ENCODE results near the gene ARHGAP28.

Gene ARHGAP28

GRCh38 chr18:6733758-6734157 lies 4.2 kb downstream of the ARHGAP28 start:
- no peak for DNase-seq (ENCODE audit: low read depth)

DNA sequence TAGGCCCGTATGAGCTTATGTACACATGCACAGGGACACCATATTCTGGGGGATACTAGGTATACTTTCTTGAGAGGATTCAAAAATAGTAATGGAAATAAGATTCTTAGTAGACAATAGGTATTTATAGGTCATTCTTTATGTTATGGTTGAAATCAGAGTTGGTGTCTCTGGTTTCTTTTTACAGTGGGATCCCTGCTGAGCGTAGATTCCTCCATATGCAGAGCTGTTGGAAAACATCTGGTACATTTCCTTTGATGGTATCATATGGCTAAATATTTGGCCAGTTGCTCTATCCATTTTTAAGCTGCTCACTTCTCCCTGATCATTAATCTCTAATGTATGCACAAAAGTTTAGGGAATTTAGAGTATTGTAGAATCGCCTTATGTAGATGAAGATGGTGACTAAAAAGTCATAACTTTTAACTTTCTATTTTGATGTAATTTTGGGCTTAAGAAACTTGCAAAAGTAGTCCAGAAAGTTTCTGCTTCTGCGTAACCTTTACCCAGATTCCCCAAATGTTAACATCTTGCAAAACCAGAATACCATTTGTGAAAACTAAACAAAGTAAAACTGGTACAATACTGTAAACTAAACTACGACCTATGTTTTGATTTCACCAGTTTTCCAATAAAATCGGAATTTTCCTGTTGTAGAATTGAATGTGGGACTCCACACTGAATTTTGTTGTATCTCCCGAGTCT lies 5.4 kb downstream of the ARHGAP28 start:
- no peak for DNase-seq (ENCODE audit: low read depth)

GRCh38 chr18:6737833-6738232 lies 8.3 kb downstream of the ARHGAP28 start:
- no peak for DNase-seq (ENCODE audit: low read depth)

GRCh38 chr18:6738622-6739021 lies 9.1 kb downstream of the ARHGAP28 start:
- no peak for DNase-seq (ENCODE audit: low read depth)

- DNase-seq (ENCODE audit: low read depth), result no peak
Observed at GRCh38 chr18:6741232-6741663, 11.7 kb downstream of the ARHGAP28 start.

GRCh38 chr18:6741786-6742185 lies 12.3 kb downstream of the ARHGAP28 start:
- no peak for DNase-seq (ENCODE audit: low read depth)

- DNase-seq (ENCODE audit: low read depth), result no peak
Observed at GRCh38 chr18:6743999-6744398, 14.5 kb downstream of the ARHGAP28 start.

- no peak for DNase-seq (ENCODE audit: low read depth)
Observed at GRCh38 chr18:6744816-6745455, 15.4 kb downstream of the ARHGAP28 start.

DNA sequence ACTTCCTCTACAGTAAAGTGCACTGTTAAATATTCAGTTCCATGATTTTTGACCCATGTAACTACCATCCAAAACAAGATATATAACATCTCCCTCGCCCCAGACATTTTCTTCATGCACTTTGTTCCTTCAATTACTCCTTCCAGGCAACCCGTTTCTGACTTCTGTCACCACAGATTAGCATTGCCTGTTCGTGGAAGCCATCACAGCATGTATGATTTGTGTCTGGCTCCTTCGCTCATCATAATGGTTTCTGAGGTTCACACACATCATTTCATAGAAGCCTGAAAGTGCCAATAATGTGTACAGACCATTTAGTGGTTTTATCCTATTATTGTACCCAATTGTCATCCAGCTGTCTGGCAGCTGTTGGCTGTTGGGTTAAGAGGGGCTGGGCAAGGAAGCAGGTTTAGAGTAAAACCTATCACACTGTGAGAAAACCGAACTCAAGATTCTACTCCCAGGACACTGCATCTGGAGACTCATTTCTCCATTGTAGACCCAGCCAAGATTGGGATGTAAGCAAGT lies 16.1 kb downstream of the ARHGAP28 start:
- DNase-seq (ENCODE audit: low read depth), result no peak

DNA sequence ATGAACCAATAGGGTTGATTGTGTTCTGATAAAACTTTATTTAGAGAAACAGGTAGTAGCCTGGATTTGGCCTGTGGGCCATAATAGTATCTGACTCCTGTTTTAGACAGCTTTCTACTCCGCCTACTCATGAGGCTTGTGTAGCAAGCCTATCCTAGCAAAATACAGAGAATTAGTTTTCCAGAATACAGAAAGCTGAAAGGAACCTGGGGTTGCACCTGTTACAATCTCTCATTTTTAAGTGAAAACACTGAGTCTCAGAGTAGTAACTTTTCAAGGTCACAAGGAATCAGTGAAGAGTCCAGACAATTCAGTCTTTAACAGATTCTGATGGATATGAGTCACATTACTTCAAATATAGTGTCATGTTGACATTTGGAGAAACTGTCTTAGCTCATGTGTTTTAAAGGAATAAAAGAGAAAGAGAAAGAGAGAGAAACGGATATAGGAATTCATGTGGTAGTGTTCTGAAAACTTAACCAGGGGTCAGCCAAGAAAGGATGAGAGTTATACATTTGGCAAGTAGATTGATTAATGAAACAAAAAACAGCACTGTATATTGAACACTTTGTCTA lies 17.0 kb downstream of the ARHGAP28 start:
- DNase-seq (ENCODE audit: low read depth), result no peak

- no peak for DNase-seq (ENCODE audit: low read depth)
Observed at GRCh38 chr18:6747646-6748045, 18.1 kb downstream of the ARHGAP28 start.

DNA sequence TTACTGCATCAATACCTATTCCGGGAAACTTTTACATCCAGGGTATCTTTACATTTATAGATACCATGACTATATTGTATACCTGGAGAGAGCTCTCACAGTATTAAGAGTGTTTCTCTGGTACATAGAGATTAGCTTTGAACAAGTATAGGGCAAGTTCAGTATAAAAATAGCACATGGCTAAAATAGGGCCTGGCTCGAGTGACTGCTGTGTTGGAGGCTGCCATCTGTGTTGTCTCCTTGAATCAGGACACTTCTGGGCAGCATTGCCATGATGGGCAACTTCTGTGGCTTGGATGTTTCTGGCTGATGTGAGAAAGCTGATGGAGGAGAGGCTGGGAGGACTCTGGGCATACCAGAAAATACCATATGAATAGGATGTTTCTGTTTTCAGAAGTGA lies 18.7 kb downstream of the ARHGAP28 start:
- DNase-seq (ENCODE audit: low read depth), result no peak

DNA sequence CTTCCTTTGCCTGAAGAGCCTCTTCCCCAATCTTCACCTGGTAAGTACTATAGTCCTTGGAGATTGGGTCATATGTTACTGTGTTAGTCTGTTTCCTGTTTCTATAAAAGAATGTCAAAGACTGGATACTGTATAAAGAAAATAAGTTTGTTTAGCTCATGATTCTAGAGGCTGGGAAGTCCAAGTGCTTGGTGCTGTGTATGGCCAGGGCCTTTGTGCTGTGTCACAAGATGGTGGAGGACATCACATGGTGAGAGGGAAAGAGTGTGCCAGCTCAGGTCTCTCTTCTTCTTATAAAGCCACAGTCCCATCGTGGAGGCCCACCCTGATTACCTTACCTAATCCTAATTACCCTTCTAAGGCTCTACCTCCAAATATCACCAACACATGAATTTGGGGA lies 20.9 kb downstream of the ARHGAP28 start:
- DNase-seq (ENCODE audit: low read depth), result no peak

- DNase-seq (ENCODE audit: low read depth), result no peak
Observed at GRCh38 chr18:6751222-6751621, 21.7 kb downstream of the ARHGAP28 start.

DNA sequence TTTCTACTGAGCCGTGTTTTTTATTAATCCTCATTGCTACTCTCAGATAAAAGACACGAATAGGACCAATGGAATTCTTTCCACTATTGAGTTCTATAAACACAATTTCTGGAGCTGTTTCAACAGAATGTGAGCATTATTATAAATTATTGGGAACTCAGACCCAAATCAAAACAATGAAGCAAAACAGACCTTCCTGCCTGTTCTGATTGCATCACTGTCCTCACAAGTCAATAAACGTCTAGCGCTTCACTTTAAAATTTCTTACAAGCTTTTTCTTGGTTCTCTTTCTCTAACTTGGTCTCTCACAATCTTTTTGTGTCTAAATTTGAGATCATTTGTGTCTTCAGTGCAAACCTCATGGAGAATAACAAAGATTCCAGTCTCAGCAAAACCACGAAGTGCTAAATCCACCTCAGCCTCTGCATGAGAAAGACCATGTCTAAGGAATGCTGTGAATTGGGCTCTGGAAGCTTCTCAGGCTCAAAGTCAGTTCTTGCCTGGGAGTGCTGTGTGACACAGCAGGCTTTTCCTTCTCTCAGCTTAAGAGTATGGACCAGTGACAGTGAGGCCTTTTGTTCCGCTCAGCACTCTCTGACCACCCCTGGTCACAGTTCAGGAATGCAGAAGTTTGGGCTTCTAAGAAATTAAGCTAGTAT lies 22.8 kb downstream of the ARHGAP28 start:
- no peak for DNase-seq (ENCODE audit: low read depth)

GRCh38 chr18:6755107-6755506 lies 25.6 kb downstream of the ARHGAP28 start:
- DNase-seq (ENCODE audit: low read depth), result no peak

DNA sequence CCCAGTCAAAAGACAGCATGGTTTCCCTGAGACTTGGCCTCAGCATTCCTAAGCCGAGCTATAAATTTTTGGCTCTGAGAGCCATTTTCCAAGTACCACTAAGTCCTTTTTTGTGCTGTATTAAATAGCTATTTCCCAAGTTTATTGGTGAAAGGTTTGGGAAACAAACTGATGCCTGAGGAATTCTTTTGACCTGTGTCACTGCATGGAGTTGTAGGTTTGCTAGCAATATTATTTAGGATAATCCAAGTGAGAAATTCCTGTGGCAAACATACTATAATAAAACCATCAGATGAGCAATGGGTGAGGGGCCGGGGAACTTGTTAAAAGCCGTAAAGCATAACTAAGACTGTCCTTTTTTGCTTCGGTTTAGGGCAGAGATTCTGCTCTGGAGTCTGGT lies 28.4 kb downstream of the ARHGAP28 start:
- DNase-seq (ENCODE audit: low read depth), result no peak

DNA sequence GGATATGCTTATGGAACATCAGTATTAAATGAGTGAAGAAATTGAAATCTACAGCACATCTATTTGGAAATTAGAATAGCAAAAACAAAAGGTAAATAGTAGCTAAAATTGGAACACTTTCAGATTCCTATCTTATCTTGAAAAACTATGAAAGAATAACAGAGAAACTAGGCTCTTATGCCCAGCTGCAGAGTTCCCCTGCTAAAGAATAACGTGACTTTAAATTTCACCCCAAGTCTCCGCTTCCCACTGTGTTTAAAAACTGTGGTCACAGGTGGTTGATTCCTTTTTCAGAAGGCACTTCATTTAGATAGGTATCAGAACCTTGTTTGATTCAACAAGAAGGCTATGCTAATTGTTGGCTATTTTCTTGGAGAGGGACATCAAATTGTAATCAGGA lies 30.1 kb downstream of the ARHGAP28 start:
- no peak for DNase-seq (ENCODE audit: low read depth)

GRCh38 chr18:6763524-6763923 lies 34.0 kb downstream of the ARHGAP28 start:
- no peak for DNase-seq (ENCODE audit: low read depth)

DNA sequence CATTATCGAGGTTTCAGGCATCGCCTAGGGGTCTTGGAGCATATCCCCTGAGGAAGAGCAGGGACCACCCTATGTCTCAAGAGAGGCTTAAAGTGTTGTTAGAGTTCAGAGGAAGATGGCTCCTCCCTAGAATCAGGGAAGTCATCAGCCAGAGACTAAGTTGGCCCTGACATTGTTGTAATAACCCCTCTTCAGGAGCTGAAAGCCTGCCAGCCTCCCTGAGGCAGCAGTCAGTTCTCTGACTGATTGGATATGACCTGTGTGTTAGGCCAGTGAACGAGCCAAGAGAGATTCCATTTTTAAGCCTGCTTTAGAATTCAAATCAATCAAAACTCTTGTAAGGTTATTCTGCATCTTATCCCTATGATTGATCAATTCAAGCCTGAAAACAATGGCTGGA lies 34.9 kb downstream of the ARHGAP28 start:
- DNase-seq (ENCODE audit: low read depth), result no peak

DNA sequence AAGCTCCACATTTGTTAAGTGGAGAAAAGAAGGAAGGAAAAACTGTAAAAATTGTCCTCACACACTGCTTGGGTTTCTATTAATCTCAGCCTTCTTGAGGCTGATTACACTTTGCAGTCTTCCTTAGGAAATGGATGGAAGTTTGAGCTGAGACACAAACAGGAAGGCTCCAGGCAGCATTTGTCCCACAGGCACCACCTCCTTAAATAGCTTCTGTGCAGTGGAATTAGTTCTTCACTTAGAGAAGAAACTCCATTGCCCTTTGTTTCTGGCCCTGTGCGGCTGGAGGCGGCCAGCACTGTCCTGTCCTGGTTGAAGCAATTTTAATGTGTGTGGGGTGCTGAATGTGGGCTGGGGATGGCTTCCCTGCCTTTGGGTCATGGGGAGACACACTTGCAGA lies 44.3 kb downstream of the ARHGAP28 start:
- no peak for DNase-seq (ENCODE audit: low read depth)

- DNase-seq (ENCODE audit: low read depth), result no peak
Observed at GRCh38 chr18:6775237-6775636, 45.7 kb downstream of the ARHGAP28 start.

DNA sequence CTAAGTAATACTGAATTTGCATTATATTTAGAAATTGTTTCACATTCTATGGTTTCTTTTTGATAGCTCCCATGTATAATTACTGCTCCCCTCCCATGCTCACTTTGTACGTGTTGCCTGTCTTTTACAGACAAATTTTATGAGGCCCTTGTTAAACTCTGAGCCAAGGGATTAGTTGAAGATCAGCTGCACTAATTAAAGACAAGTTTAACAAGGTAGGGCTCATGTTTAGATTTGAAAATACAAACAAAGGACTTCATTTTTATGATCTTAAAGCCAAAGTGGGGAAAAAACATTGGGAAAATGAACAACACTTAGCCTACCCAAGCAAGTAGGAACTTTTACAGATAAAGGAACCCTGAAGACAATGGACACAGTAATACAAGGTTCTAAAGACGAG lies 46.2 kb downstream of the ARHGAP28 start:
- no peak for DNase-seq (ENCODE audit: low read depth)

Data from stimulated activated CD8-positive, alpha-beta memory T cell treated with anti-CD3 and anti-CD28 coated beads, Interleukin-4, amount 100 ng/mL, for 24 hours (primary cell).